WTC11 (cell line): ENCODE measurements around the gene BTK.

Experiments
- ATF2 ChIP-seq: sonication (generic); formaldehyde crosslinking; IDR thresholded peaks from 2 replicates; pipeline ENCODE4 v1.8.1; 2022; ENCODE audit warnings: low read depth, missing genetic modification reagents, borderline replicate concordance
- ATF3 ChIP-seq: sonication (generic); formaldehyde crosslinking; conservative IDR thresholded peaks from 2 replicates; pipeline ENCODE4 v1.8.1; 2022; ENCODE audit warnings: mild to moderate bottlenecking, missing genetic modification reagents
- CREB1 ChIP-seq: sonication (generic); formaldehyde crosslinking; IDR thresholded peaks from 2 replicates; pipeline ENCODE4 v1.8.0; 2023; ENCODE audit warnings: mild to moderate bottlenecking, missing genetic modification reagents
- CTCF ChIP-seq: fragments of 200-600 bp; IDR thresholded peaks from 2 replicates; pipeline ENCODE4 v1.8.0; 2022; ENCODE audit warnings: antibody characterized with exemption
- E2F4 ChIP-seq: sonication (generic); formaldehyde crosslinking; IDR thresholded peaks from 2 replicates; pipeline ENCODE4 v1.8.1; 2022; ENCODE audit warnings: low read depth, mild to moderate bottlenecking, moderate library complexity, missing genetic modification reagents, borderline replicate concordance
- NFE2L1 ChIP-seq: sonication (generic); formaldehyde crosslinking; IDR thresholded peaks from 2 replicates; pipeline ENCODE4 v1.8.1; 2023; ENCODE audit warnings: missing genetic modification reagents
- NR3C1 ChIP-seq: sonication (generic); formaldehyde crosslinking; conservative IDR thresholded peaks from 2 replicates; pipeline ENCODE4 v1.8.1; 2023; ENCODE audit warnings: low read depth, mild to moderate bottlenecking, missing genetic modification reagents
- PRDM15 ChIP-seq: sonication (generic); formaldehyde crosslinking; IDR thresholded peaks from 2 replicates; pipeline ENCODE4 v1.8.0; 2022; ENCODE audit warnings: missing genetic modification reagents
- SP1 ChIP-seq: sonication (generic); formaldehyde crosslinking; conservative IDR thresholded peaks from 2 replicates; pipeline ENCODE4 v1.8.1; 2022; ENCODE audit warnings: missing genetic modification reagents
- TEAD1 ChIP-seq: sonication (generic); formaldehyde crosslinking; IDR thresholded peaks from 2 replicates; pipeline ENCODE4 v1.8.0; 2022; ENCODE audit warnings: mild to moderate bottlenecking, missing genetic modification reagents
- USF1 ChIP-seq: sonication (generic); formaldehyde crosslinking; IDR thresholded peaks from 2 replicates; pipeline ENCODE4 v1.8.0; 2022; ENCODE audit warnings: mild to moderate bottlenecking, missing genetic modification reagents
- ZNF138 ChIP-seq: sonication (generic); formaldehyde crosslinking; conservative IDR thresholded peaks from 2 replicates; pipeline ENCODE4 v1.8.1; 2022; ENCODE audit warnings: mild to moderate bottlenecking, moderate library complexity, missing genetic modification reagents

DNA sequence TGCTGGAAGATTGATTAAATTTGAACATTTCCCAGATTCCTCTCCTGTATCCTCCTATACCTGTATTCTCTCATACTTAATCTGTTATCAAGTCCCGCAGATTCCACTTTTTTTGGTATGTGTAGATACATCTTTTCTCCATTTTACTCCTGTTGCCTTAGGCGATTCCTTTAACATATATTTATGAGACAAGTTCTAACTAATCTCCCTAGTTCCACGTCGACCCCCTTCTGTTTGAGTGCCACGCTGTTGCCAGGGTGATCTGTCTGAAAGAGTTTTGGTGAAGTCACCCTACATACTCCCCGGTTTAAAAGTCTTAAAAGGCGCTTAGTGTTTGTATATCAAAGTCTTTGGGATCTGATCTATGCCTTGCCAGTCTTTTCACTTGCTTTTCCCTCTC lies 24.5 kb upstream of the BTK start:
- no peak for TF ChIP-seq NFE2L1 (CRISPR knock-in tag)
- TF ChIP-seq CTCF, result no peak
- TF ChIP-seq ATF2 (CRISPR knock-in tag), result no peak
- no peak for TF ChIP-seq ATF3
- no peak for TF ChIP-seq E2F4 (CRISPR knock-in tag)
- no peak for TF ChIP-seq ZNF138 (CRISPR knock-in tag)
- no peak for TF ChIP-seq NR3C1 (CRISPR knock-in tag)
- TF ChIP-seq SP1 (CRISPR knock-in tag), result no peak
- TF ChIP-seq TEAD1 (CRISPR knock-in tag), result no peak
- TF ChIP-seq PRDM15 (CRISPR knock-in tag), result no peak
- TF ChIP-seq USF1 (CRISPR knock-in tag), result no peak
- TF ChIP-seq CREB1 (CRISPR knock-in tag), result no peak
